GM23338 (cell line): ENCODE data around the gene QSOX1. TPM values are rescaled to one million over a fixed set of nuclear protein-coding genes. Genes with fewer than 3 reads are reported as not detected.

ENCODE experiments used
- ATAC-seq: fragments of 200-7000 bp; cut with Tn5 transposase; 3 replicates; pipeline ENCODE4 v1.9.1; 2020
- DNase-seq: peaks from one replicate; pipeline ENCODE4 v3.0.0-alpha.2; 2015; ENCODE audit warnings: low spot score
- H2AFZ ChIP-seq: fragments of 200-600 bp; sonication (generic); 2 replicates; pipeline ENCODE4 v1.8.0; 2016; ENCODE audit warnings: antibody characterized with exemption, mild to moderate bottlenecking, moderate library complexity
- H3F3A ChIP-seq: fragments of 200-600 bp; sonication (generic); replicated peaks from 2 replicates; pipeline ENCODE4 v1.8.0; 2017; ENCODE audit warnings: antibody characterized with exemption, mixed run types, low read depth
- H3K27ac ChIP-seq: fragments of 200-600 bp; sonication (generic); 2 replicates; pipeline ENCODE4 v1.6.1; 2016; ENCODE audit warnings: low read depth
- H3K27me3 ChIP-seq: fragments of 200-600 bp; sonication (generic); 2 replicates; pipeline ENCODE4 v1.8.0; 2016; ENCODE audit warnings: mild to moderate bottlenecking, mixed run types, moderate library complexity; ENCODE audit not compliant: insufficient read depth
- H3K36me3 ChIP-seq: fragments of 200-600 bp; sonication (generic); 2 replicates; pipeline ENCODE4 v1.8.0; 2016; ENCODE audit warnings: mild to moderate bottlenecking; ENCODE audit not compliant: insufficient read depth
- H3K4me1 ChIP-seq: fragments of 200-600 bp; sonication (generic); 2 replicates; pipeline ENCODE4 v1.8.0; 2016; ENCODE audit warnings: mild to moderate bottlenecking, moderate library complexity; ENCODE audit not compliant: insufficient read depth
- H3K4me2 ChIP-seq: fragments of 200-600 bp; sonication (generic); 2 replicates; pipeline ENCODE4 v1.7.1; 2017; ENCODE audit warnings: mixed run types
- H3K4me3 ChIP-seq: fragments of 200-600 bp; sonication (generic); 2 replicates; pipeline ENCODE4 v1.6.1; 2016; ENCODE audit warnings: mixed run types
- H3K79me2 ChIP-seq: fragments of 200-600 bp; sonication (generic); replicated peaks from 2 replicates; pipeline ENCODE4 v1.8.0; 2017; ENCODE audit warnings: mild to moderate bottlenecking; ENCODE audit not compliant: insufficient read depth
- H3K9me2 ChIP-seq: fragments of 200-600 bp; sonication (generic); 2 replicates; pipeline ENCODE4 v1.8.0; 2017; ENCODE audit not compliant: insufficient read depth
- H4K20me1 ChIP-seq: fragments of 200-600 bp; sonication (generic); replicated peaks from 2 replicates; pipeline ENCODE4 v1.8.0; 2017; ENCODE audit warnings: mild to moderate bottlenecking; ENCODE audit not compliant: insufficient read depth
- H3K27ac Mint-ChIP-seq: 2 replicates; pipeline ENCODE4 v1.8.0; 2020; ENCODE audit warnings: inconsistent platforms, mild to moderate bottlenecking, moderate library complexity, mixed read lengths
- H3K27me3 Mint-ChIP-seq: 3 replicates; pipeline ENCODE4 v1.8.0; 2022; ENCODE audit warnings: low read depth, mild to moderate bottlenecking, moderate library complexity, mixed read lengths, inconsistent platforms; ENCODE audit not compliant: insufficient read depth, poor library complexity
- H3K36me3 Mint-ChIP-seq: 3 replicates; pipeline ENCODE4 v1.8.0; 2021; ENCODE audit warnings: low read depth, mild to moderate bottlenecking, inconsistent platforms, moderate library complexity, mixed read lengths
- H3K4me1 Mint-ChIP-seq: 3 replicates; pipeline ENCODE4 v1.8.0; 2020; ENCODE audit warnings: mild to moderate bottlenecking, inconsistent platforms, mixed read lengths
- H3K4me3 Mint-ChIP-seq: 3 replicates; pipeline ENCODE4 v1.8.0; 2021; ENCODE audit warnings: moderate library complexity, mild to moderate bottlenecking, inconsistent platforms, mixed read lengths
- H3K9me3 Mint-ChIP-seq: 3 replicates; pipeline ENCODE4 v1.8.0; 2020; ENCODE audit warnings: moderate library complexity, mild to moderate bottlenecking, inconsistent platforms, mixed read lengths
- NANOG ChIP-seq: IDR thresholded peaks from 2 replicates; pipeline ENCODE4 v1.6.1; 2016; ENCODE audit warnings: antibody characterized with exemption, borderline replicate concordance
- POLR2AphosphoS5 ChIP-seq: IDR thresholded peaks from 2 replicates; pipeline ENCODE4 v1.6.1; 2016; ENCODE audit warnings: antibody characterized with exemption, low read depth
- STAT1 ChIP-seq: IDR thresholded peaks from one replicate; pipeline ENCODE4 v1.6.1; 2016; ENCODE audit warnings: antibody characterized with exemption; ENCODE audit not compliant: unreplicated experiment
- ZNF114 ChIP-seq: fragments of 250-450 bp; sonication (Bioruptor Pico); IDR thresholded peaks from 2 replicates; pipeline ENCODE4 v1.5.0; 2020; ENCODE audit warnings: mild to moderate bottlenecking, moderate library complexity
- ZNF331 ChIP-seq: fragments of 250-450 bp; sonication (Bioruptor Pico); IDR thresholded peaks from 2 replicates; pipeline ENCODE4 v1.5.0; 2020; ENCODE audit warnings: low read depth, mild to moderate bottlenecking, moderate library complexity
- polyA plus RNA-seq: library from polyadenylated mRNA; unstranded; fragments of >200 nt; fragmentation: Nextera tagmentation; extraction: Ambion mirVana; gene quantifications from 2 replicates; pipeline ENCODE4 v1.2.1, GENCODE V29; 2016
- total RNA-seq: library from RNA; depleted of rRNA; stranded (reverse); fragments of >200 nt; shearing (Covaris generic); gene quantifications from 2 replicates; pipeline ENCODE4 v1.2.3, GENCODE V29; 2014
- TF ChIP-seq, protein P1 (sequence below), 2 experiments: fragments of 200-600 bp in 1 of 2; sonication (generic) in 1 of 2; conservative IDR thresholded peaks; 2 replicates each; pipeline versions ENCODE4 v1.5.1 to v1.6.1; 2016 to 2017; ENCODE audit warnings: antibody characterized with exemption in 2 of 2, low read depth in 2 of 2, mild to moderate bottlenecking in 2 of 2, moderate library complexity in 1 of 2
- TF ChIP-seq, protein P2 (sequence below): IDR thresholded peaks from 2 replicates; pipeline ENCODE4 v1.6.1; 2016; ENCODE audit warnings: antibody characterized with exemption
- TF ChIP-seq, protein P3 (sequence below): fragments of 250-450 bp; sonication (Bioruptor Pico); IDR thresholded peaks from 2 replicates; pipeline ENCODE4 v1.5.0; 2020; ENCODE audit warnings: mild to moderate bottlenecking, moderate library complexity
- TF ChIP-seq, protein P4 (sequence below): IDR thresholded peaks from one replicate; pipeline ENCODE4 v1.6.1; 2018; ENCODE audit warnings: antibody characterized with exemption; ENCODE audit not compliant: unreplicated experiment

The QSOX1 gene
- total and polyA plus RNA-seq, 2 experiments from 2014 or later = 47.8 to 119 TPM

DNA sequence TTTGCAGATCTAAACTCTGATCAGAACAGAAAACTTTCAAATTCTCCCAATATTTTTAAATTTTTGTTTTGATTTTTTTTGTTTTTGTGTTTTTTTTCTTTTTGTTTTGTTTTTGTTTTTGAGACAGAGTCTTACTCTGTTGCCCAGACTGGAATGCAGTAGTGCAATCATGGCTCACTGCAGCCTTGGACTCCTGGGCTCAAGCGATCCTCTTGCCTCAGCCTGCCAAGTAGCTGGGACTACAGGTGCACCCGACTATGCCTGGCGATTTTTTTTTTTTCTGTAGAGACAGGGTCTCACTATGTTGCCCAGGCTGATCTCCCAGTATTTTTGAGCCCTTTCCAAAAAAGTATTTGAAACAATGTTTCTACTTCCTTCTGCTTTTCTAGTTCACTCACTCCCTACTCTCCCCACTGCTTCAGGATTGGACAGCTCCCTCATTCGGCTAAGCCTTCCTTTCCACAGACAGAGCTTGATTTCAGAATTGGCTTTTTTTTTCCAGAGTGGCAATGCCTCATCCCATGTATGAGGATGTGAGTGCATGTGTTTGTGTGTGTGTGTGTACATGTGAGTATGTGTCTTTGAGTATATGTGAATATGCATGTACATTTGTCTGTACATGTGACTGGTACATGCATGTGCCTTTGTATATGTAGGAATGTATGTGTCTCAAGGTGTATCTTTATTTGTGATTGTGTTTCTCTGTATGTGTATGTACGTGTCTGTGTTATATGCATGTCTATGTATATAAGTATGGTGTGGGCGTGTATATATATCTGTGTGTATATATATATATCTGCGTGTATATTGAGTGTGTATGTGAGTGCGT lies 87.3 kb downstream of the QSOX1 start:
- Mint-ChIP-seq H3K9me3 (no peaks in the 10 kb centered on the region), H3K4me3 (no peak overlapping the region), H3K4me1 (peaks cover 72% of the 10 kb centered on the region), H3K27ac (no peak overlapping the region), H3K27me3 (peaks cover 32% of the 10 kb centered on the region), H3K36me3 (no peaks in the 10 kb centered on the region)
- Histone ChIP-seq H3K4me2 (no peak overlapping the region), H3K4me1 (peaks cover 52% of the 10 kb centered on the region), H3K36me3 (no peaks in the 10 kb centered on the region), H2AFZ (no peak overlapping the region), H3K9me2 (no peaks in the 10 kb centered on the region), H3K4me3 (no peak overlapping the region), H3K27ac (no peak overlapping the region), H3K27me3 (peaks cover 18% of the 10 kb centered on the region), H3K79me2 (no peaks in the 10 kb centered on the region), H4K20me1 (no peaks in the 10 kb centered on the region), H3F3A (peaks cover 5% of the 10 kb centered on the region; the same call in 1 of the 2 replicates)
- ATAC-seq (no peak), DNase-seq (no peak)
- TF ChIP-seq, protein P1, sequence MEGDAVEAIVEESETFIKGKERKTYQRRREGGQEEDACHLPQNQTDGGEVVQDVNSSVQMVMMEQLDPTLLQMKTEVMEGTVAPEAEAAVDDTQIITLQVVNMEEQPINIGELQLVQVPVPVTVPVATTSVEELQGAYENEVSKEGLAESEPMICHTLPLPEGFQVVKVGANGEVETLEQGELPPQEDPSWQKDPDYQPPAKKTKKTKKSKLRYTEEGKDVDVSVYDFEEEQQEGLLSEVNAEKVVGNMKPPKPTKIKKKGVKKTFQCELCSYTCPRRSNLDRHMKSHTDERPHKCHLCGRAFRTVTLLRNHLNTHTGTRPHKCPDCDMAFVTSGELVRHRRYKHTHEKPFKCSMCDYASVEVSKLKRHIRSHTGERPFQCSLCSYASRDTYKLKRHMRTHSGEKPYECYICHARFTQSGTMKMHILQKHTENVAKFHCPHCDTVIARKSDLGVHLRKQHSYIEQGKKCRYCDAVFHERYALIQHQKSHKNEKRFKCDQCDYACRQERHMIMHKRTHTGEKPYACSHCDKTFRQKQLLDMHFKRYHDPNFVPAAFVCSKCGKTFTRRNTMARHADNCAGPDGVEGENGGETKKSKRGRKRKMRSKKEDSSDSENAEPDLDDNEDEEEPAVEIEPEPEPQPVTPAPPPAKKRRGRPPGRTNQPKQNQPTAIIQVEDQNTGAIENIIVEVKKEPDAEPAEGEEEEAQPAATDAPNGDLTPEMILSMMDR (conservative IDR thresholded peaks at IDR 0.05; ENCODE audit: low read depth in 2 of 2) = no peak
- TF ChIP-seq ZNF114 (CRISPR knock-in tag) = no peak
- TF ChIP-seq NANOG = no peak
- TF ChIP-seq, protein P2, sequence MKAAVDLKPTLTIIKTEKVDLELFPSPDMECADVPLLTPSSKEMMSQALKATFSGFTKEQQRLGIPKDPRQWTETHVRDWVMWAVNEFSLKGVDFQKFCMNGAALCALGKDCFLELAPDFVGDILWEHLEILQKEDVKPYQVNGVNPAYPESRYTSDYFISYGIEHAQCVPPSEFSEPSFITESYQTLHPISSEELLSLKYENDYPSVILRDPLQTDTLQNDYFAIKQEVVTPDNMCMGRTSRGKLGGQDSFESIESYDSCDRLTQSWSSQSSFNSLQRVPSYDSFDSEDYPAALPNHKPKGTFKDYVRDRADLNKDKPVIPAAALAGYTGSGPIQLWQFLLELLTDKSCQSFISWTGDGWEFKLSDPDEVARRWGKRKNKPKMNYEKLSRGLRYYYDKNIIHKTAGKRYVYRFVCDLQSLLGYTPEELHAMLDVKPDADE = no peak
- TF ChIP-seq, protein P3, sequence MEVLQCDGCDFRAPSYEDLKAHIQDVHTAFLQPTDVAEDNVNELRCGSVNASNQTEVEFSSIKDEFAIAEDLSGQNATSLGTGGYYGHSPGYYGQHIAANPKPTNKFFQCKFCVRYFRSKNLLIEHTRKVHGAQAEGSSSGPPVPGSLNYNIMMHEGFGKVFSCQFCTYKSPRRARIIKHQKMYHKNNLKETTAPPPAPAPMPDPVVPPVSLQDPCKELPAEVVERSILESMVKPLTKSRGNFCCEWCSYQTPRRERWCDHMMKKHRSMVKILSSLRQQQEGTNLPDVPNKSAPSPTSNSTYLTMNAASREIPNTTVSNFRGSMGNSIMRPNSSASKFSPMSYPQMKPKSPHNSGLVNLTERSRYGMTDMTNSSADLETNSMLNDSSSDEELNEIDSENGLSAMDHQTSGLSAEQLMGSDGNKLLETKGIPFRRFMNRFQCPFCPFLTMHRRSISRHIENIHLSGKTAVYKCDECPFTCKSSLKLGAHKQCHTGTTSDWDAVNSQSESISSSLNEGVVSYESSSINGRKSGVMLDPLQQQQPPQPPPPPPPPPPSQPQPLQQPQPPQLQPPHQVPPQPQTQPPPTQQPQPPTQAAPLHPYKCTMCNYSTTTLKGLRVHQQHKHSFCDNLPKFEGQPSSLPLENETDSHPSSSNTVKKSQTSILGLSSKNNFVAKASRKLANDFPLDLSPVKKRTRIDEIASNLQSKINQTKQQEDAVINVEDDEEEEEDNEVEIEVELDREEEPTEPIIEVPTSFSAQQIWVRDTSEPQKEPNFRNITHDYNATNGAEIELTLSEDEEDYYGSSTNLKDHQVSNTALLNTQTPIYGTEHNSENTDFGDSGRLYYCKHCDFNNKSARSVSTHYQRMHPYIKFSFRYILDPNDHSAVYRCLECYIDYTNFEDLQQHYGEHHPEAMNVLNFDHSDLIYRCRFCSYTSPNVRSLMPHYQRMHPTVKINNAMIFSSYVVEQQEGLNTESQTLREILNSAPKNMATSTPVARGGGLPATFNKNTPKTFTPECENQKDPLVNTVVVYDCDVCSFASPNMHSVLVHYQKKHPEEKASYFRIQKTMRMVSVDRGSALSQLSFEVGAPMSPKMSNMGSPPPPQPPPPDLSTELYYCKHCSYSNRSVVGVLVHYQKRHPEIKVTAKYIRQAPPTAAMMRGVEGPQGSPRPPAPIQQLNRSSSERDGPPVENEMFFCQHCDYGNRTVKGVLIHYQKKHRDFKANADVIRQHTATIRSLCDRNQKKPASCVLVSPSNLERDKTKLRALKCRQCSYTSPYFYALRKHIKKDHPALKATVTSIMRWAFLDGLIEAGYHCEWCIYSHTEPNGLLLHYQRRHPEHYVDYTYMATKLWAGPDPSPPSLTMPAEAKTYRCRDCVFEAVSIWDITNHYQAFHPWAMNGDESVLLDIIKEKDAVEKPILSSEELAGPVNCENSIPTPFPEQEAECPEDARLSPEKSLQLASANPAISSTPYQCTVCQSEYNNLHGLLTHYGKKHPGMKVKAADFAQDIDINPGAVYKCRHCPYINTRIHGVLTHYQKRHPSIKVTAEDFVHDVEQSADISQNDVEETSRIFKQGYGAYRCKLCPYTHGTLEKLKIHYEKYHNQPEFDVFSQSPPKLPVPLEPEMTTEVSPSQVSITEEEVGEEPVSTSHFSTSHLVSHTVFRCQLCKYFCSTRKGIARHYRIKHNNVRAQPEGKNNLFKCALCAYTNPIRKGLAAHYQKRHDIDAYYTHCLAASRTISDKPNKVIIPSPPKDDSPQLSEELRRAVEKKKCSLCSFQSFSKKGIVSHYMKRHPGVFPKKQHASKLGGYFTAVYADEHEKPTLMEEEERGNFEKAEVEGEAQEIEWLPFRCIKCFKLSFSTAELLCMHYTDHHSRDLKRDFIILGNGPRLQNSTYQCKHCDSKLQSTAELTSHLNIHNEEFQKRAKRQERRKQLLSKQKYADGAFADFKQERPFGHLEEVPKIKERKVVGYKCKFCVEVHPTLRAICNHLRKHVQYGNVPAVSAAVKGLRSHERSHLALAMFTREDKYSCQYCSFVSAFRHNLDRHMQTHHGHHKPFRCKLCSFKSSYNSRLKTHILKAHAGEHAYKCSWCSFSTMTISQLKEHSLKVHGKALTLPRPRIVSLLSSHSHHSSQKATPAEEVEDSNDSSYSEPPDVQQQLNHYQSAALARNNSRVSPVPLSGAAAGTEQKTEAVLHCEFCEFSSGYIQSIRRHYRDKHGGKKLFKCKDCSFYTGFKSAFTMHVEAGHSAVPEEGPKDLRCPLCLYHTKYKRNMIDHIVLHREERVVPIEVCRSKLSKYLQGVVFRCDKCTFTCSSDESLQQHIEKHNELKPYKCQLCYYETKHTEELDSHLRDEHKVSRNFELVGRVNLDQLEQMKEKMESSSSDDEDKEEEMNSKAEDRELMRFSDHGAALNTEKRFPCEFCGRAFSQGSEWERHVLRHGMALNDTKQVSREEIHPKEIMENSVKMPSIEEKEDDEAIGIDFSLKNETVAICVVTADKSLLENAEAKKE (CRISPR knock-in tag) = no peak
- TF ChIP-seq, protein P4, sequence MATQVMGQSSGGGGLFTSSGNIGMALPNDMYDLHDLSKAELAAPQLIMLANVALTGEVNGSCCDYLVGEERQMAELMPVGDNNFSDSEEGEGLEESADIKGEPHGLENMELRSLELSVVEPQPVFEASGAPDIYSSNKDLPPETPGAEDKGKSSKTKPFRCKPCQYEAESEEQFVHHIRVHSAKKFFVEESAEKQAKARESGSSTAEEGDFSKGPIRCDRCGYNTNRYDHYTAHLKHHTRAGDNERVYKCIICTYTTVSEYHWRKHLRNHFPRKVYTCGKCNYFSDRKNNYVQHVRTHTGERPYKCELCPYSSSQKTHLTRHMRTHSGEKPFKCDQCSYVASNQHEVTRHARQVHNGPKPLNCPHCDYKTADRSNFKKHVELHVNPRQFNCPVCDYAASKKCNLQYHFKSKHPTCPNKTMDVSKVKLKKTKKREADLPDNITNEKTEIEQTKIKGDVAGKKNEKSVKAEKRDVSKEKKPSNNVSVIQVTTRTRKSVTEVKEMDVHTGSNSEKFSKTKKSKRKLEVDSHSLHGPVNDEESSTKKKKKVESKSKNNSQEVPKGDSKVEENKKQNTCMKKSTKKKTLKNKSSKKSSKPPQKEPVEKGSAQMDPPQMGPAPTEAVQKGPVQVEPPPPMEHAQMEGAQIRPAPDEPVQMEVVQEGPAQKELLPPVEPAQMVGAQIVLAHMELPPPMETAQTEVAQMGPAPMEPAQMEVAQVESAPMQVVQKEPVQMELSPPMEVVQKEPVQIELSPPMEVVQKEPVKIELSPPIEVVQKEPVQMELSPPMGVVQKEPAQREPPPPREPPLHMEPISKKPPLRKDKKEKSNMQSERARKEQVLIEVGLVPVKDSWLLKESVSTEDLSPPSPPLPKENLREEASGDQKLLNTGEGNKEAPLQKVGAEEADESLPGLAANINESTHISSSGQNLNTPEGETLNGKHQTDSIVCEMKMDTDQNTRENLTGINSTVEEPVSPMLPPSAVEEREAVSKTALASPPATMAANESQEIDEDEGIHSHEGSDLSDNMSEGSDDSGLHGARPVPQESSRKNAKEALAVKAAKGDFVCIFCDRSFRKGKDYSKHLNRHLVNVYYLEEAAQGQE = peak; percentile 71
- no peak for TF ChIP-seq STAT1
- no peak for TF ChIP-seq ZNF331
- no peak for TF ChIP-seq POLR2AphosphoS5
